Osteoblast (primary cell): ENCODE data around the gene RCAN1. TPM values are rescaled to one million over a fixed set of nuclear protein-coding genes. Genes with fewer than 3 reads are reported as not detected.

Experiments
- DNase-seq: peaks from one replicate; pipeline ENCODE4 v3.0.0; 2011; ENCODE audit warnings: low spot score, mixed read lengths; ENCODE audit not compliant: insufficient read length; ENCODE audit errors: missing footprints
- H2AFZ ChIP-seq: 2 replicates; pipeline ENCODE4 v1.6.0; 2011; ENCODE audit warnings: mild to moderate bottlenecking, low read length
- H3K27ac ChIP-seq: 2 replicates; pipeline ENCODE4 v1.5.1; 2011; ENCODE audit warnings: mild to moderate bottlenecking, low read depth, low read length, moderate library complexity
- H3K27me3 ChIP-seq: 2 replicates; pipeline ENCODE4 v1.6.0; 2012; ENCODE audit warnings: mild to moderate bottlenecking, control low read depth, inconsistent platforms, low read length, moderate library complexity; ENCODE audit not compliant: insufficient read depth
- H3K36me3 ChIP-seq: 2 replicates; pipeline ENCODE4 v1.5.1; 2011; ENCODE audit warnings: mild to moderate bottlenecking, low read length, control low read depth, moderate library complexity; ENCODE audit not compliant: insufficient read depth
- H3K4me1 ChIP-seq: 2 replicates; pipeline ENCODE4 v1.5.1; 2011; ENCODE audit warnings: mild to moderate bottlenecking, low read length, control low read depth, moderate library complexity; ENCODE audit not compliant: insufficient read depth
- H3K4me2 ChIP-seq: 2 replicates; pipeline ENCODE4 v1.6.0; 2011; ENCODE audit warnings: mild to moderate bottlenecking, low read length; ENCODE audit not compliant: insufficient read depth
- H3K4me3 ChIP-seq: fragments of 200-600 bp; sonication (generic); 3 replicates; pipeline ENCODE4 v1.5.1; 2012; ENCODE audit warnings: mild to moderate bottlenecking, low read length, inconsistent platforms; ENCODE audit not compliant: insufficient read depth
- H3K79me2 ChIP-seq: 2 replicates; pipeline ENCODE4 v1.6.0; 2012; ENCODE audit warnings: mild to moderate bottlenecking, low read length, control low read depth, inconsistent platforms; ENCODE audit not compliant: insufficient read depth
- H3K9me3 ChIP-seq: 2 replicates; pipeline ENCODE4 v1.5.1; 2011; ENCODE audit warnings: low read depth, low read length, control low read depth
- H4K20me1 ChIP-seq: 2 replicates; pipeline ENCODE4 v1.6.0; 2012; ENCODE audit warnings: mild to moderate bottlenecking, low read length, control low read depth; ENCODE audit not compliant: insufficient read depth
- CTCF ChIP-seq: IDR thresholded peaks from 2 replicates; pipeline ENCODE4 v1.5.1; 2011; ENCODE audit warnings: mild to moderate bottlenecking, low read depth, low read length, moderate library complexity; ENCODE audit errors: extremely low read depth
- total RNA-seq: library from RNA; depleted of rRNA; stranded (reverse); fragments of >200 nt; gene quantifications from 2 replicates; pipeline ENCODE4 v1.2.3, GENCODE V29; 2012

Gene RCAN1
- total RNA-seq, 1 donor, result 103 TPM

- DNase-seq, result no peak
- Histone ChIP-seq H3K4me2 (no peak overlapping the region), H4K20me1 (peaks cover 22% of the 10 kb centered on the region), H3K27me3 (no peaks in the 10 kb centered on the region), H3K4me3 (no peak overlapping the region), H3K36me3 (peaks cover 60% of the 10 kb centered on the region), H3K79me2 (no peaks in the 10 kb centered on the region), H2AFZ (no peak overlapping the region), H3K9me3 (no peaks in the 10 kb centered on the region), H3K4me1 (no peaks in the 10 kb centered on the region), H3K27ac (no peak overlapping the region)
- no peak for TF ChIP-seq CTCF
Measured at GRCh38 chr21:34517039-34517438, 97.9 kb downstream of the RCAN1 start.

GRCh38 chr21:34514576-34515115 is 100.3 kb downstream of the RCAN1 start:
- no peak overlapping the region for H2AFZ ChIP-seq
- H3K4me1 ChIP-seq, result no peaks in the 10 kb centered on the region
- no peak for DNase-seq
- no peaks in the 10 kb centered on the region for H3K79me2 ChIP-seq
- H3K9me3 ChIP-seq, result no peaks in the 10 kb centered on the region
- peaks cover 36% of the 10 kb centered on the region for H3K36me3 ChIP-seq
- H3K4me2 ChIP-seq, result no peak overlapping the region
- no peak overlapping the region for H3K4me3 ChIP-seq
- TF ChIP-seq CTCF, result no peak
- no peak overlapping the region for H3K27ac ChIP-seq
- peaks cover 16% of the 10 kb centered on the region for H4K20me1 ChIP-seq
- H3K27me3 ChIP-seq, result no peaks in the 10 kb centered on the region

- H2AFZ ChIP-seq, result no peak overlapping the region
- H3K4me1 ChIP-seq, result no peaks in the 10 kb centered on the region
- no peak for TF ChIP-seq CTCF
- H3K79me2 ChIP-seq, result no peaks in the 10 kb centered on the region
- H3K9me3 ChIP-seq, result no peaks in the 10 kb centered on the region
- H3K4me2 ChIP-seq, result no peak overlapping the region
- H3K36me3 ChIP-seq, result peaks cover 24% of the 10 kb centered on the region
- no peak for DNase-seq
- H3K27me3 ChIP-seq, result no peaks in the 10 kb centered on the region
- peaks cover 7% of the 10 kb centered on the region for H4K20me1 ChIP-seq
- no peak overlapping the region for H3K27ac ChIP-seq
- H3K4me3 ChIP-seq, result no peak overlapping the region
Measured at GRCh38 chr21:34513129-34513675, 101.7 kb downstream of the RCAN1 start.

GRCh38 chr21:34511787-34512455 is 103.0 kb downstream of the RCAN1 start, which contains the start of gene KCNE1:
TSS of gene KCNE1 (minus strand) at chr21:34512210. CDS start at chr21:34449634, 62,576 bp downstream.
- Histone ChIP-seq H3K36me3 (peaks cover 11% of the 10 kb centered on the region), H3K4me2 (no peak within 1 kb of the TSS), H4K20me1 (no peaks in the 10 kb centered on the region), H3K9me3 (no peaks in the 10 kb centered on the region), H3K79me2 (no peaks in the 10 kb centered on the region), H3K4me1 (no peaks in the 10 kb centered on the region), H3K4me3 (no peak within 1 kb of the TSS), H3K27ac (no peak within 1 kb of the TSS), H2AFZ (no peak within 1 kb of the TSS), H3K27me3 (no peaks in the 10 kb centered on the region)
- DNase-seq, result no peak
- TF ChIP-seq CTCF, result no peak
